Activated CD8-positive, alpha-beta T cell treated with anti-CD3 and anti-CD28 coated beads for 36 hours (primary cell): ENCODE measurements around the gene PARK7. TPM values are rescaled to one million over a fixed set of nuclear protein-coding genes. Genes with fewer than 3 reads are reported as not detected.
A peak's percentile ranks its signal among the peaks of the same experiment; 100 is the strongest.

Experiments
- ATAC-seq: fragments of 200-7000 bp; cut with Tn5 transposase; one replicate; pipeline ENCODE4 v1.10.0; 2021; ENCODE audit warnings: mild to moderate bottlenecking, moderate library complexity
- CTCF ChIA-PET: fragments of 350-600 bp; sonication (Branson Sonifier 250); formaldehyde crosslinking; loops from one replicate; lab custom pipeline; 2021; ENCODE audit warnings: antibody characterized with exemption; lab: Charles Lee
- POLR2A ChIA-PET: fragments of 350-600 bp; sonication (Branson Sonifier 250); formaldehyde crosslinking; loops from one replicate; lab custom pipeline; 2021; ENCODE audit warnings: antibody characterized with exemption; lab: Charles Lee
- DNase-seq: peaks from one replicate; pipeline ENCODE4 v3.0.0-alpha.2; 2020
- H3K27ac Mint-ChIP-seq: one replicate; pipeline ENCODE4 v1.8.0; 2021; ENCODE audit warnings: mild to moderate bottlenecking, mixed read lengths
- H3K27me3 Mint-ChIP-seq: one replicate; pipeline ENCODE4 v1.8.0; 2021; ENCODE audit warnings: mixed read lengths
- H3K36me3 Mint-ChIP-seq: one replicate; pipeline ENCODE4 v1.8.0; 2021; ENCODE audit warnings: low read depth, mixed read lengths
- H3K4me1 Mint-ChIP-seq: one replicate; pipeline ENCODE4 v1.8.0; 2021; ENCODE audit warnings: low read depth, mixed read lengths
- H3K4me3 Mint-ChIP-seq: one replicate; pipeline ENCODE4 v1.8.0; 2021; ENCODE audit warnings: mild to moderate bottlenecking, moderate library complexity, mixed read lengths
- H3K9me3 Mint-ChIP-seq: one replicate; pipeline ENCODE4 v1.8.0; 2021; ENCODE audit warnings: mixed read lengths
- CTCF ChIP-seq: fragments of 200-600 bp; IDR thresholded peaks from one replicate; pipeline ENCODE4 v1.8.0; 2022; ENCODE audit warnings: antibody characterized with exemption, mild to moderate bottlenecking
- intact Hi-C: fragments of 100-400 bp; cut with micrococcal nuclease; formaldehyde crosslinking; loops from one replicate; pipeline ENCODE4 v1.10.0; 2022
- total RNA-seq, 2 experiments: library from RNA; stranded (reverse); gene quantifications; one replicate each; pipeline ENCODE4 v1.2.3, GENCODE V29; 2021

PARK7 gene
- total RNA-seq, 2 experiments from 2014 or later = 539 to 552 TPM

- H3K27me3 Mint-ChIP-seq = no peaks in the 10 kb centered on the region
- peaks cover 72% of the 10 kb centered on the region for H3K4me1 Mint-ChIP-seq
- no peak overlapping the region for H3K27ac Mint-ChIP-seq
- H3K9me3 Mint-ChIP-seq = no peaks in the 10 kb centered on the region
- intact Hi-C loops = no loop called here
- ChIA-PET CTCF (interaction anchor here (1.0 kb wide), 1 partner anchor 25 kb away, joined by 3 read pairs; no protein-coding TSS in a partner anchor), POLR2A (interaction anchor here (0.9 to 1.4 kb wide), 4 partner anchors 9 to 33 kb away, joined by 3 to 5 read pairs (median 4); partner anchors contain the start of gene PARK7)
- no peak for ATAC-seq
- DNase-seq = no peak
- no peak for TF ChIP-seq CTCF
- peaks cover 88% of the 10 kb centered on the region for H3K36me3 Mint-ChIP-seq
- no peak overlapping the region for H3K4me3 Mint-ChIP-seq
Measured at GRCh38 chr1:7928247-7928646, 33.3 kb upstream of the PARK7 start.

DNA sequence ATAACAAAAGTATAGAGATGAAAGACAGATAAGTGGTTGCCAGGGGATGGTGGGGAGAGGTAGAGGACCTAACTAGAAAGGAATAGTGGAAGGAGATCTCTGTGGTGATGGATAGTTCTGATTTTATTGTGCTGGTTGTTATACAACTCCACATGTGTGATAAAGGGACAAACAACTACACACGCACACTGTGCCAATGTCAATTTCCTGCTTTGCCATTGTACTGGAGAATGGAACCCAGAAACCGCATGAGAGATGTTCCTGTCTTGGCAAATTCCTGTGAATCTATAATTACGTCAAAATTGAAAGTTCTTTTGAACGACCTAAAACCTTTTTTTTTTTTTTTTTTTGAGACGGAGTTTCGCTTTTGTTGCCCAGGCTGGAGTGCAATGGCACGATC is 31.9 kb upstream of the PARK7 start:
- intact Hi-C loops = no loop called here
- TF ChIP-seq CTCF = no peak
- H3K27me3 Mint-ChIP-seq = no peaks in the 10 kb centered on the region
- DNase-seq (no peak), ATAC-seq (no peak)
- ChIA-PET CTCF (interaction anchor here (1.2 kb wide), 1 partner anchor 10 kb away, joined by 3 read pairs; no protein-coding TSS in a partner anchor), POLR2A (interaction anchor here (1.0 kb wide), 1 partner anchor 14 kb away, joined by 3 read pairs; no protein-coding TSS in a partner anchor)
- H3K4me1 Mint-ChIP-seq = peaks cover 71% of the 10 kb centered on the region
- peak overlapping the region; percentile 55 for H3K4me3 Mint-ChIP-seq
- peaks cover 86% of the 10 kb centered on the region for H3K36me3 Mint-ChIP-seq
- peak overlapping the region; percentile 93 for H3K27ac Mint-ChIP-seq
- no peaks in the 10 kb centered on the region for H3K9me3 Mint-ChIP-seq

DNA sequence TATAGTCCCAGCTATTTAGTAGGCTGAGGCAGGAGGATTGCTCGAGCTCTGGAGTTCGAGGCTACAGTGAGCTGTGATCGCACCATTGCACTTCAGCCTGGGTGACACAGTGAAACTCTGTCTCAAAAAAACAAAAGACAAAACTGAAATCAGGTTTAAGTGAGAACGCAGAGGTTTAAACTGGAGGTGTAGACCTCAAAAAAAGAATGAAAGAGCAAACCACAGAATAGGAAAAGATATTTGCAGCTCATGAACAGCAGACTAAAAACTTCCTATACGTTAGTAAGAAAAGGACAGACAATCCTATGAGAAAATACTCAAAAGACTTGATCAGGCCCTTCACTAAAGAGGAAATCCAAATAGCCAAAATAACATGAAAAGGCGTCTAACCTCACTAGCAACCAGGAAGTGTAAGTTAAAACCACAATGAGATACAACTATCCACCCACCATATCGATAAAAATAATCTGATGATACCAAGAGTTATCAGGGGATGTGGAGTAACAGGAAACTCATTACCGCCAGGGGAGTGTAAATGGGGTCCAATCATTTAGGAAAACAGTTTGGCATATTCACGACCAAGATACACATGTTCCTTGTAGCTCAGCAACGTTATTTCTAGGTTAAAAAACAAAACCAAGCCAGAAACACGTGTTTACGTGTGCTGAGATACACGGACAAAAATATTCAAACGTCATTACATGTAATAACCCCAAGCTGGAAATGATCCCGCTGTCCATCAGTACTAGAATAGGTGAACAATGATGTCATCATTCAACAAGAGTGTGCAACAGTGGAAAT is 30.7 kb upstream of the PARK7 start:
- POLR2A ChIA-PET = interaction anchor here (1.7 to 3.1 kb wide), 4 partner anchors 10 to 18 kb away, joined by 6 to 32 read pairs (median 12); partner anchors contain the start of gene TNFRSF9
- H3K9me3 Mint-ChIP-seq = no peaks in the 10 kb centered on the region
- no peak for TF ChIP-seq CTCF
- peak overlapping the region; percentile 55 for H3K4me3 Mint-ChIP-seq
- peak; percentile 57 for DNase-seq
- intact Hi-C loops = no loop called here
- peaks cover 79% of the 10 kb centered on the region for H3K4me1 Mint-ChIP-seq
- H3K27ac Mint-ChIP-seq = peak overlapping the region; percentile 93
- peaks cover 94% of the 10 kb centered on the region for H3K36me3 Mint-ChIP-seq
- peak; percentile 73 for ATAC-seq
- no peaks in the 10 kb centered on the region for H3K27me3 Mint-ChIP-seq
- CTCF ChIA-PET = interaction anchor here (1.0 to 1.6 kb wide), 4 partner anchors 10 to 18 kb away, joined by 3 to 5 read pairs (median 4); partner anchors contain the start of gene TNFRSF9

DNA sequence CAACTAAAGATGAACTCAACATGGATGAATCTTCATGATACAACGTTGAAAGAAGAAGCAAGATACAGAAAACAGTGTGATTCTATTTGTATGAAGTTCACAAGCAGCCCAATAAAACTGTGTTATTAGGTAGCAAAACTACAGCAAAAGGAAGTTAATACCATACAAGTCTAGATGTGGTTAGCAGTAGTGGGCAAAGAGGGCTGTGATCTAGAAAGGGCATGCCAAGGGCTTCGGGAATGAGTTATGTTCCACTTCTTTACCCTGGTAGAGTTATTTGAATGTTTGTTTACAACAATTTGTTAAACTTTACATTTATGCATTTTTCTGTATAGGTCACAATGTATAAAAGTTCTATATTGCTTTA is 30.1 kb upstream of the PARK7 start:
- CTCF ChIA-PET = interaction anchor here (1.0 to 1.6 kb wide), 3 partner anchors 9 to 18 kb away, joined by 3 to 5 read pairs (median 3); partner anchors contain the start of gene TNFRSF9
- intact Hi-C loops = no loop called here
- peaks cover 94% of the 10 kb centered on the region for H3K36me3 Mint-ChIP-seq
- POLR2A ChIA-PET = interaction anchor here (0.9 to 3.1 kb wide), 5 partner anchors 8 to 17 kb away, joined by 3 to 32 read pairs (median 12); partner anchors contain the start of gene TNFRSF9
- no peaks in the 10 kb centered on the region for H3K27me3 Mint-ChIP-seq
- peaks cover 77% of the 10 kb centered on the region for H3K4me1 Mint-ChIP-seq
- no peaks in the 10 kb centered on the region for H3K9me3 Mint-ChIP-seq
- peak; percentile 32 for ATAC-seq
- no peak for DNase-seq
- H3K27ac Mint-ChIP-seq = peak overlapping the region; percentile 93
- no peak for TF ChIP-seq CTCF
- H3K4me3 Mint-ChIP-seq = peak overlapping the region; percentile 55
